Retinal pigment epithelial cell (primary cell): ENCODE measurements around the gene LMBRD1.

Experiments used
- DNase-seq: peaks from one replicate; pipeline ENCODE4 v3.0.0-alpha.2; 2010; ENCODE audit warnings: low read depth
- H3K4me3 ChIP-seq: 2 replicates; pipeline ENCODE4 v1.5.1; 2011; ENCODE audit warnings: mild to moderate bottlenecking, low read length, control low read depth, moderate library complexity
- CTCF ChIP-seq: conservative IDR thresholded peaks from 2 replicates; pipeline ENCODE4 v1.5.1; 2011; ENCODE audit warnings: low read depth, low read length, control low read depth, inconsistent platforms

The LMBRD1 gene

GRCh38 chr6:69756907-69757306 lies 39.9 kb downstream of the LMBRD1 start:
- TF ChIP-seq CTCF, result no peak

GRCh38 chr6:69756366-69756765 lies 40.4 kb downstream of the LMBRD1 start:
- no peak for DNase-seq
- no peak for TF ChIP-seq CTCF
- no peak overlapping the region for H3K4me3 ChIP-seq

More at GRCh38 chr6:69756907-69757306, 39.9 kb downstream of the LMBRD1 start:
- H3K4me3 ChIP-seq, result no peak overlapping the region
- no peak for DNase-seq

GRCh38 chr6:69735027-69735426 lies 61.8 kb downstream of the LMBRD1 start:
- TF ChIP-seq CTCF, result no peak
- no peak for DNase-seq
- no peak overlapping the region for H3K4me3 ChIP-seq

- no peak overlapping the region for H3K4me3 ChIP-seq
- no peak for DNase-seq
- peak; percentile 18 for TF ChIP-seq CTCF
Observed at GRCh38 chr6:69732640-69733039, 64.2 kb downstream of the LMBRD1 start.

- DNase-seq, result no peak
- TF ChIP-seq CTCF, result no peak
Observed at GRCh38 chr6:69732045-69732444, 64.8 kb downstream of the LMBRD1 start.

GRCh38 chr6:69729870-69730449 lies 66.8 kb downstream of the LMBRD1 start:
- no peak overlapping the region for H3K4me3 ChIP-seq
- peak; percentile 12 for TF ChIP-seq CTCF
- DNase-seq, result no peak

More at GRCh38 chr6:69732045-69732444, 64.8 kb downstream of the LMBRD1 start:
- no peak overlapping the region for H3K4me3 ChIP-seq

- no peak overlapping the region for H3K4me3 ChIP-seq
- DNase-seq, result no peak
- TF ChIP-seq CTCF, result no peak
Observed at GRCh38 chr6:69722683-69723082, 74.1 kb downstream of the LMBRD1 start.
